HG02798 (cell line): ENCODE results near the gene PSMA2.

Experiments used
- ATAC-seq: cut with Tn5 transposase; IDR thresholded peaks from one replicate; pipeline ENCODE4 v1.9.1; 2021; ENCODE audit warnings: mild to moderate bottlenecking; ENCODE audit not compliant: unreplicated experiment, poor library complexity

Gene PSMA2

DNA sequence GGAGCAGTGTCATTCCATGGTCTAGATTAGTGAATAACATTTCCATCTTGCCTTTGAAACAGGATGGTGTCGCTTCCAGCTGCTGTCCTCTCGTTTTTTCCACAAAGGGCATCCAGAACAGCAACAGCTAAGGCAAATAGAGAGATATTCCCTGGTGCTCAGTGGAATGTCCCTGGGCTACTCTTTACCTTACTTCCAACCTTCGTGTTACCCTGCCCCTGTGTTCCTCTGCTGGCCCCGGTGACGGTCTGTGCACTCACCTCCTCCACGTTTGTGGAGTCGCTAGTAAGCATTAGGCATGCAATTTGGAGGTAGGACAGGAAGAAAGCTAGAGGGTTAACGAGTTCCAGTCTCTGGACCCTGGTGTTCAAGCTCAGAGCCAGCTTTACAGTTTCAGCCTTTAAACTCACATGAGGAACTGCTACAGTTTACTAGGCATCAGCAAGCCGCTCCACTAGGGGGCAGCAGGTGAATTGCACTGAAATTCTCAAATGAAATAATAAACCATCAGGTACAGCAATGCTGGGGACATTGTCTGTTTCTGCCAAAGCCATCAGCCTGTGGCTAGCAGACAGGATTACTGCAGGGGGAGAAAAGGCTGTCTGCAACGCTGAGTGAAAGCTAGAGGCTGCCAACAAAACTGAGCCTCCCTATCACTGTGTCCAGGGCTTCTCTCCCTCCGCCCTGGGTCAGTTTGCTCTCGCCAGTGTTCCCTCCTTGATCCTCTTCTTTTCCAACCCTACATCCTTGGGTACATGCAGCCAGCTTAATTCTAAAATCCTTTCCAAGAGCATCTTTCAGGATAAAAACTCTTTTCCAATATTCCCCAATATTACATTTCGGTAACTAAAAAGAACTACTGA lies 9.2 kb upstream of the PSMA2 start:
- peak; percentile 46 for ATAC-seq

DNA sequence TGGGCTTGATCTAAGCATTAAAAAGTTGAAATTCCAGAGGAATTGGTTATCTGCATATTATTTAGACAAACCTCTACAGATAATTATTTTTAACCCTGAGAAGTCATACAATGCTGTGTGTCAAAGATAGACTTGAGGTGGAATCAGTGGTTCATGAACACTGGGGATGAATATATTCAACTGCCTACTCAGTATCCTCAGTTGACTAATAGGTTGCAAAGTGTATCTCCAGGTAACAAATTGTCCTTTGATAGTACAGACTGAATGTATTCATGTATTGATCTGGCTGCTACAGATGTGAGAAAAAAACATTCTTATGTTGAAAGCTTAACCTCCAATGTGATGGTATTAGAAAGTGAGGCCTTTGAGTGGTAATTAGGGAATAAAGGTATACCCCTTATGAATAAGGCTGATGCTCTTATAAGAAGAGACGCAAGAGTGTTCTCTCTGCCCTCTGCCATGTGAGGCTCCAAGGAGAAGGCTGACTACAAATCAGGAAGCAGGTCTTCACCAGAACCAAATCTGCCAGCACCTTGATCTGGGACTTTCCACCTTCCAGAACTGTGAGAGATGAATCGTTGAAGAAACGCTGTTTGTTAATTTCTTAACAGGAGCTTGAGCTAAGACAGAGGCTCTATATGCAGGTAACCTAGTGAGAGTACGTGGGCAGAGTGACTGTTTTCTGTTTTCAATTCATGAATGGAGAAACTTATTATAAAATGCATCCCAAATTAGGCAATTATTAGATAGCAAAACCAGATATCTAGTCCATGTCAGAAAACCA lies 7.7 kb upstream of the PSMA2 start:
- ATAC-seq, result peak; percentile 42

DNA sequence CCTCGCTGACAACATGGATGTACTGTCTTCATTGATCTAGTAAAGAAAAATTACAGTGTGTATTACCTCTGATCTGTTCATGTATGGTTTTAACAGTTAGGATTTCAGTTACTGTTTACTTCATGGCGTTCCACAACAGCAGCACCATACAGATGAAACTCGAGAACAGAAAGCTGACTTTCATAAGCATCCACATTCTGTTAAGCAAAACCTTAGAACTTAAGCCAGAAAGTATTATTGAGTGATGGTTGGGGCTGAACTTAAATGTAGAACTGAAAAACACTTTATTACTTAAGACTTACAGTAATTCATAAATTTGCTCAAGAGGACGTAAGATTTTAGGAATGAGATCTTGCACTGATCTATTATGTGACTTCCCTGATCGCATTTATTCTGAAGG lies 3.9 kb upstream of the PSMA2 start:
- no peak for ATAC-seq

DNA sequence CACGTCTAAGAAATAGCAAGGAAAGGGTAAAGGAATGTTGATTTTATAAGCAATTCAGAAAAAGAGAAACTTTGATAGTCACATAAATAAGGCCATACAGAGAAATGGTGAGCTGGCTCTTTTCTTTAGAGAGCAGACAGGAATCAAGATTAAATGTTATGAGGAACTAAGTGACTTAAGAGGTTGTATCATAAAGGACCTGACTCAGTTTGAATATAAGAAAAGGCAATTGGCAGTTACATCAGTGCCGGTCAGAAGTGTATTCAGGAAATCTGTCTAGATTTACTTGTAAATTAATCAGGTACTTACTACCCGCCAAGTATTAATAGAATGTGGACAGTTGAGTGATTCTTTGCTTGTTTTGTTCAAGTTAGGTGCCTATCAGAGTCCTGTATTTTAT lies 2.3 kb upstream of the PSMA2 start:
- ATAC-seq, result no peak

DNA sequence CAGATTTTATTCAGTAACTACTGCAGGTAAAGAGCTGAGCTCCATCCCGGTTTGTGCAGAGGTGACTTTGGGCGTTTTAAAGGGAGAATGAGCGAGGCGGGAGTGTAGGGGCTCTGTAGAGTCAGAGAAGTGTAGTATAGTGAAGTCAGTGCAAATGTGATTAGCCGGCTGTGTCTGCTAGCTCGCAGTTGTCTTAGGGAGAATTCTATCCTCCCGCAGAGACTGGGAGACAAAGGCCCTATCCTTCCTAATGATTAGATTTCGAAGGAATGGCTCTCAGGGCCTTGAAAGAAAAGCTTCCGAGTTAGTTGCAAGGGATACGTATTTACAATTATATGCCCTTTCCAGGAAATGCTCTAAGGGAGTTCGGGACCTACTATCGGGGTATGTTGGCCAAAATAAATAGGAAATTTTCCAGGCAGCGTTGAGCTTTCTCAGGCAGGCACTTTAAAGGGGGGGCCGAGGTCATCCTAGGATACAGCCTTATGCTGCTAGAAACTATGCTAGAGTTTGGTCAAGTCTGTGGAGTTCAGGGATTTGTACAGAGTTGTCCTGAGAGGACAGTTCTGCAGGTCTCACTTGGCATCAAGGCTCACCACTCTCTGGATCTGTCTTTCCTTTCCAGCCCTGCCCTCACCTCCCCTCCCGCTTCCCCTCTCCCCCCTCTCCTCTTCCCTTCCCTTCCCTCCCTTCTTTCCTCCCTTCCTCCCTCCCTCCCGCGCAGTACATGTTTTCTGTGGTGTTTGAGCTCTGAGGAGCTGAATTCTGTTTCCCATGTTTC lies 1.0 kb upstream of the PSMA2 start:
- no peak for ATAC-seq

DNA sequence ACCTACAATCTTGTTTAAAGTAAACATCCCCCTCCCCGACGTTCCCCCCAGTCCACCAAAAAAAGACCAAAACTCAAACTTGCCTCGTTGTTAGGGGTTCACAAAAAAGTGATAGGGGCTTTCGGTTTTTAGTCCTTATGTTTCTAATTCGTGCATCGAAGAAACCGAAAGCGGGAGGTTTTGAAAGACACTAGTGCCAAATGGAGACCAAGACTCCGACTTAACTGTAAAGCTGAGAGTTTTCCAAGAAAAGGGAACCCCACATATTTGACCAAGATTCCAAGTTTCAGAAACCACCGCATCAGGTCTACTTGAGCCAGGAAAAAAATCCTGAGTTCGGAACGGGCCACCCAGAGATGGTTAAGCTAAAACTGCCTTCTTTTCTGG lies 534 bp downstream of the PSMA2 start:
- ATAC-seq, result no peak

DNA sequence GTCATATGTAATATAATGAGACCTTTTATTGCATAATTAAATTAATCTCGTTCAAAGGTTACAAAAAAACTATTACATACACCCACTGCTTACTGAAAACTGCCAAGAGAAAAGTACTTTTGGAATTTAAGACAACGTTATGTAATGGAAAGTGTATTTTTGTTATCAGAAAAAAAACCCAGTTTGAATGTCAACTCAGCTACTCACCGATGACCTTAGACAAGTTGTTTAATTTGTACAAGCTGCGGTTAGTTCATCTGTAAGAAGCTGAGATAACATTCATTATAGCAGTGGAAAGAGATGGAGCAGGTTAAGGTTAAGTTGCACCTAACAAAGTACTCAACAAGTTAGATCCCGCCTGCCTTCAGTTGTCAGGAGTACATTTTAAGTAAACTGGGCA lies 1.1 kb downstream of the PSMA2 start:
- ATAC-seq, result no peak

DNA sequence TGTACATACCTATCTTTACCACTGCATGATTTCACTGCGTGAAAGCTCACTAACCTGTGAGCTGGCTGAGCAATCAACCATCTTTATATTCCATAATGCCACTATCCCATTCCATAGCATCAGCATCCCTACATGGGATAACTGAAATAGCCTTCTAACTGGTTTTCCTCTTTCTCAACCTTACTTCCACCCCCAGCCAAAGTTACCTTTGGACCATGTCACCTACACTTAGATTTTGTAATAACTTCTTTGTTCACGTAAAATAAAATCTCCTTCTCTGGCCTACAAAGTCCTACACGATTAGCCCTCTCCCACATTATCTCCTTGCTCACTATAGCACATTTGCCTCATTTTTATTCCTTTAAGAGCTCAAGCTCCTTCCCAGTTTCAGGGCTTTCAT lies 2.5 kb downstream of the PSMA2 start:
- ATAC-seq, result no peak

DNA sequence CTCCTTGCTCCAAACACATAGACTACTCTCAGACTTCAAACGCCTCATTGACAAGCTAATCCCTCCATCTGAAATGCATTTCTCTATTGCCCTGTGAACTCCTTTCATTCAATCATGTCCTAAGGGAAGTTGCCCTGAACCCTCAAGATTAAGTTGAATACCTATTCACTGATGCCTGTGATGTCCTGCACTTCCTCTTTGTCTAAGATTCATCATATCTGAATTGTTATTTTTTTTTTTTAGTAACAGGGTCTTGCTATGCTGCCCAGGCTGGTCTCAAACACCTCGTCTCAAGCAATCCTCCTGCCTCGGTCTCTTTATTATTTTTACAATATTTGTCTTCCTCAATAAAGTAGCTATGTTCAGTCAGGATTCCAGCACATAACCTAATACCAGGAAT lies 3.2 kb downstream of the PSMA2 start:
- ATAC-seq, result no peak

DNA sequence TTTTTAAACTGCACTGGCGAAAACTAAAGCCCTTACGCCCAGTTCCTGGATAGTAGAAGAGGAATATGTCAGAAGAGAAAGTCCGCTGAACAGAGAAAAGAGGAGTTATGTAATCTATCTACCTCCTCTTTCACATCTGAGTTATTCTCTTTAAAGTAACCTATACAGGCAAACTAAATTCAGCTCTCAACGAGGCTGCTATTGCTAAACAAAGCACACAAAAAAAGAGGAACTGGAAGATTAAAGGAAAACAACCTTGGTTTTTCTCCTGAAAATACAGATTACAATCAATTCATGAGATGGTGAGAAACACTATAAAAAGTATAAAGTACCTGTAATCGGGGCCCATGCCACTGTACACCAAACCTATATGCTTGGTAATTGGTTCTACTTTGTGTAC lies 5.8 kb downstream of the PSMA2 start:
- no peak for ATAC-seq

DNA sequence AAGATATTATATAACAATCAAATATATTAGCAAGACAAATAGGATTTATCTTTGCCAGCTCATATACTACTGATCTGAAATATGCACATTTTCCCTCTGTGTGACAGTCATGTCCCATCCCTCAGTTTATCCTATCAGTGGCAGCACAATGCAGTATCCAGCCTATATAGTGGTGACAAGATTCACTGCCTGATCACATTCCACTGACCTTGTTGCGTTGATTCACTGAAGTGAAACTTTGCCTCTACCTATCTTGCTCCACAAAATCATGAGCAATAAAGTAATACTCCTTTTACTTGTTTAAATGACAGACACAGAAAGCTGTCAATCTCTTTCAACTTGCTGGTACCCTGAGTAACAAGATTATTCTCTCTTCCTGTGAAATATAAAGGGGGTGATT lies 6.3 kb downstream of the PSMA2 start:
- no peak for ATAC-seq

DNA sequence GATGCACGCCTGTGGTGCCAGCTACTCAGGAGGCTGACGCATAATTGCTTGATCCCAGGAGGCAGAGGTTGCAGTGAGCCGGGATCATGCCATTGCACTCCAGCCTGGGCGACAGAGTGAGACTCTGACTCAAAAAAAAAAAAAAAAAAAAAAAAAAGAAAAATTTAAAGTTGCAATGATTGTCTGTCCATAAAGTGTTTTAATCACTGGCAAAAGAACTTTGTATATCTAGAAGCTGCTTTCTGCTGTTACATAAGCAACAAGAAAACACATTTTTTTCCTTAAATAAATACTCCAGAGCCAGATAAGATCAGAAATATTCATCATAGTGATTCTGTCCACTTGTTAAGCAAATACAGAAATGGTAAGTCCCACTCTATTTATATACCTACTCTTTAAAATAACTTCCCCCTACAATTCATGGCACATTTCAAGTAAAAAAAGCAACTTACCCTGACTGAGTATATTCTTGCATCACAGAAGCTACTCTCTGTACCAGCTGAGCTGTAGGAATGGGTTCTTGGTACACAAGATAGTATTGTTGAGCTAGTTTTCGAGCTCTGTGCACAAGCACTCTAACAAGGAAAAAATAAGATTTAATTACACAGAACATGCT lies 7.6 kb downstream of the PSMA2 start:
- peak; percentile 33 for ATAC-seq

DNA sequence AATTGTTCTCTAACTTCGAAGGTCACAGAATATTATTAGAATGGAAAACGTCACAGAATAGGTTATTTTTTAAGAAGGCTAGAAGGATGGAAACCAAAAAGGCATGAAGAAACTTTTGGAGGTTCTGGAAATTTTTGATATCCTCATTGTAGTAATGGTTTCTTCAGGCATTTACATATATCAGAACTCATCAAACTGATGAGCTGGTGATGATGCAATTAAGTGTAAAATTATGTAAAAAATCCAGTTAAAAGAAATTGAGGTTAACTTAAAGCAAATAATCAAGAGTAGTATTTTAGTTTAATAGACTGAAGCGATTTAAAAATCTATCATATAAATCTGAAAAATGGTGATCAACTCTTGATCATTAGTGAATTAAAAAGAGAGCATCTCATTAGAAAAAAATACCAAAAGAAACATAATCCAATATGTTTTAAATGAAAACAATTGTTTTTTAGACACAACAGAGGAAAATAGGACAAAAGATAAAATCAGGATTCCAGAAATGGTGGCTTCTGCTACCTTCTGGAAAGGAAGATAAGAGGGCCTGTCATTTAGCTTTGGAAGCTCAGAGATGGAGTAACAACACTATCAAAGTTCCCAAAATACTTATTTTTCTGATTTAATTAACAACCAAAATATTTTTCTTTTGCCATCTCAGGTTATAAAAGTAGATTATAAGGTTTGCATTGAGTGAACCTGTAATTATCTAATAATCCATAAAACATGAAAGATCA lies 9.8 kb downstream of the PSMA2 start:
- ATAC-seq, result no peak

DNA sequence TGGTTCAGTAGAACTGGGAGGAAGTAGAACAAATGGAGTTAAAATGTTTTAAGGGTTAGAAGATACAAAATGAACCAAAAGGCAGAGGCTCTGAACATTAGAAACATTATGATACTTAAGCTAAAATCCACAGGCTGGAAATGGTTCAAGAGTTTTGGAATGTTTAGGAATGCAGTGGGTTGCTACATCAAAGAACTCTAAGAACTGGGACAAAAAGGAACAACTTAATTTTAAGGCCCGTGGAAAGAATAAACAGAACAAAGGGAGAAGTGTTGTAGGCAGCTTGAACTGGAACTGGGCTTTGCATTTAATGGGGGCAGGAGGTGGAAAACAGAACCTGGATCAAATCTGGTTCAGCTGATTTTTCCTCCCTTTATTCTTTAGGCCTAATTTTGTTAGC lies 16.6 kb downstream of the PSMA2 start:
- ATAC-seq, result no peak

DNA sequence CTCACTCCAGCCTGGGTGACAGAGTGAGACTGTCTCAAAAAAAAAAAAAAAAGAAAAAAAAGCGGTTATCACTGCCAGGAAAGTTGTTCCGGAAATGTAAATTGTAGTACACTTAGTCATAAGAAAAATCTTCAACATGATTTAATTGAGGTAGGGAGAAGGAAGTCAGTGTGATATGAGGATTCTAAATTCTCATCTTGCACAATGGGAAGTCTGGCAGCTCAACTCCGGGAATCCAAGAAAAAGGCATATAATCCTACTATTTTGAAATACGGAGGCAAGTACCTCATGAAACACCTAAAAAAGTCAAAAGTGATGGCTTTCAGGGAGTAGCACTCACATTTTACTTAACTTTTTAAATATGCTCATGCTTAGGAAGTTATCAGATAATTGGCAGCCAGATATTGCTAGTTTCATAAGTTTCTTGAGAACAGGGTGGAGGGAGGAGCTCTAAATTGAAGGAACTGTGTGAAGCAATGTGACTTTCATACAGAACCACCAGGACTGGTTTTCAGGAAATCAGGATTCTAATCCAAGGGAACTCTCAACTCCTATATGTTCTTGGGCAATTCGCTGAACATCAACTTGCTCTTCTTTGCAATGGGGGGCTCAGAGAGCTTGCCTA lies 17.4 kb downstream of the PSMA2 start:
- ATAC-seq, result no peak

DNA sequence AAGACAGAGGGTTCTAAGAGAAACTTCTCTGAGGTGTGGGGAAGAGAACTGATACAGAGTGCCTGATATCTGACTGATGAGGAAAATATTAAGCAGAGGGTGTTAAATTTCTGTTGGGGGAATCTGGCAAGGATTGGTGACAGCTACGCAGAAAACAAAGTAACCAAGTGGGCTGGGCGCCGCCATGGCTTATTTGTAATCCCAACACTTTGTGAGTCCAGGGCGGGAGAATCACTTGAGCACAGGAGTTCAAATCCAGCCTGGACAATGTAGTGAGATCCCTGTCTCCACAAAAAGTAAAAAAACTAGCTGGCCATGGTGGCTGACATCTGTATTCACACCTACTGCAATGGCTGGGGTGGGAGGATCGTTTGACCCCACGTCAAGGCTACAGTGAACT lies 18.0 kb downstream of the PSMA2 start:
- ATAC-seq, result no peak

DNA sequence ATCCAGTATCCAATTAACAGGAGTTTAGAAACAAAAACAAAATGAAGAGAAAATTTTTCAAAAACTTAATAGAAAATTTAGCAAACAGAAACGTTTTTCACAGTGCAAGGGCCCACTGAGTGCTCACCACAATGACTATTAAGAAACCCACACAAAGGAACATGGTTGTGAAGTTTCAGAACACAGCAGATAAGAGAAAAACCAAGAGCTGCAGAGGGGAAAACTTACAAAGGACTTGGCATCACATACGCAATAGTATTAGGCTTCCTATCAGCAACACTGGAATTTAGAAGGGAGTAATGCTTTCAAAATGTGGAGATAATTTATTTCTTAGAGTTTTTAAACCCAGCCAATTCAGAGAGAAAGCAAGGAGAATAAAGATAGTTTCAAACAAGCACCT lies 18.4 kb downstream of the PSMA2 start:
- ATAC-seq, result no peak

DNA sequence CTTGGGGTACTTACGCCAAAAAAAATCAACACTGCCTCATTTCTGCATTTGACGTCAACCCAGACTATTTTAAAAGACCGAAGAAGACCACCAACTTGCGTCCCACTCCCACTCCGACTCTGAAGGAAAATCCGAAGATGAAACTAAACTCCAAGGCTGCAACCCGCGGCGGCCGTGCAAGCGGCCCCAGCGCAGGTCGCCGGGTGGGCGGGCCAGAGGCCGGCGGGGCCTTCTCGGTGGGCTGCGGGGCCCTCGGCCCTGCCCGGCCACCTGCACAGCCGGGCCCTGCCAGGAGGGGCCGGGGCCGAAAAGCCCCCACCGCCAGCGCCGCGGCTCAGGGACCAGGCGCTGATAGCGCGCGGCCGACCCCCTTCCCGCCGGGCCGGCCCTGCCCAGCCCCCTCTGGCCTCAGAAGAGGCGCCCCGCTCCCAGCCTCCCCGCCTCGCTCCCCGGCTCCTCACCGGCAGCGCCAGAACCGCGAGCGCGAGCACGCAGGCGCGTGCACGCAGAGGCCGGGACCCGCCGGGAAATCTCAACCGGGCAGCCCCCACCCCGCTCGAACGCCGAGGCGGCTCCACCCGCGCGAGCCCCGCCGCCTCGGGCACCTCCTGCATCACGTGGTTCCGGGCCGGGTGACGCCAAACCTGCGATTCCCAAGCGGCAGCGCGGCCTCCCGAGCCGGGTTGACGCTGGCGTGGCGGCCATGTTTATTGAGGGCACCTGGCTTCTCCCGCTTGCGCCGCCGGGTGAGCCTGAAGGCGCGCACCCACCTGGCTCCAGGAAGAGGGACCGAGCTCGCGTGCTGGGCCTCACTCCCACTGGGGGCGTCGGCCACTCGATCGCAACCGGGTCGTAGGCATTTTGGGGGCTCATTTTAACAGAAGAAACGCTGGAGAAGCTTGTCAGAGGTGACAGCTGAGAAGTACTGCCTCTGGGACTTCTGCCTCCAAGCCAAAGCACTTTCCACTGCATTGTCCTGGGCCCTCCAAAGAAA lies 20.2 kb downstream of the PSMA2 start, which contains the start of gene C7orf25:
Gene C7orf25 (minus strand): TSS at position 617 of the 994 bp plus-strand sequence. CDS start 1,170 bp downstream, outside the sequence.
- peak; percentile 95 for ATAC-seq
